ENCODE results near the gene IQCN.

IQCN gene

GRCh38 chr19:18284712-18285360 lies 10.6 kb upstream of the IQCN start:
- H3K4me3 ChIP-seq (ENCODE audit: low read length), result no peak overlapping the region
- H3F3A ChIP-seq (ENCODE audit: control insufficient read depth, insufficient read depth), result peaks cover 13% of the 10 kb centered on the region
- H3K4me1 ChIP-seq (ENCODE audit: control insufficient read depth, low read length), result peaks cover 27% of the 10 kb centered on the region
- H4K20me1 ChIP-seq (ENCODE audit: control insufficient read depth, insufficient read depth, low read depth, low read length), result no peaks in the 10 kb centered on the region
- no peaks in the 10 kb centered on the region for H3K9me2 ChIP-seq (replicated peaks; ENCODE audit: control insufficient read depth, low read length)
- TF ChIP-seq CTCF (IDR thresholded peaks at IDR 0.05; ENCODE audit: low read depth, low read length, poor library complexity, severe bottlenecking) (no peak), EZH2phosphoT487 (IDR thresholded peaks at IDR 0.05; ENCODE audit: borderline replicate concordance, low read length) (no peak)
- H3K27ac ChIP-seq (ENCODE audit: low read depth, low read length), result no peak overlapping the region
- no peak overlapping the region for H3K4me2 ChIP-seq (ENCODE audit: low read length)
- peaks cover 12% of the 10 kb centered on the region for H3K79me2 ChIP-seq (ENCODE audit: control insufficient read depth, low read length)
- H3K36me3 ChIP-seq (ENCODE audit: control insufficient read depth, low read length), result peaks cover 11% of the 10 kb centered on the region
- H3K27me3 ChIP-seq (ENCODE audit: control insufficient read depth, low read length), result no peaks in the 10 kb centered on the region
- no peaks in the 10 kb centered on the region for H3K9me3 ChIP-seq (ENCODE audit: control insufficient read depth, insufficient read depth, low read length)

- Histone ChIP-seq H3F3A (ENCODE audit: control insufficient read depth, insufficient read depth) (peaks cover 11% of the 10 kb centered on the region), H3K9me3 (ENCODE audit: control insufficient read depth, insufficient read depth, low read length) (no peaks in the 10 kb centered on the region)
Observed at GRCh38 chr19:18283338-18283737, 9.1 kb upstream of the IQCN start.

GRCh38 chr19:18282788-18283141 lies 8.5 kb upstream of the IQCN start:
- H3K4me1 ChIP-seq (ENCODE audit: control insufficient read depth, low read length), result peaks cover 34% of the 10 kb centered on the region
- no peaks in the 10 kb centered on the region for H3K9me2 ChIP-seq (replicated peaks; ENCODE audit: control insufficient read depth, low read length)
- no peak for TF ChIP-seq EZH2phosphoT487 (IDR thresholded peaks at IDR 0.05; ENCODE audit: borderline replicate concordance, low read length)
- no peak for TF ChIP-seq CTCF (IDR thresholded peaks at IDR 0.05; ENCODE audit: low read depth, low read length, poor library complexity, severe bottlenecking)

More at GRCh38 chr19:18283338-18283737, 9.1 kb upstream of the IQCN start:
- Histone ChIP-seq H3K9me2 (replicated peaks; ENCODE audit: control insufficient read depth, low read length) (no peaks in the 10 kb centered on the region), H3K36me3 (ENCODE audit: control insufficient read depth, low read length) (peaks cover 24% of the 10 kb centered on the region), H3K79me2 (ENCODE audit: control insufficient read depth, low read length) (peaks cover 27% of the 10 kb centered on the region), H3K4me1 (ENCODE audit: control insufficient read depth, low read length) (peaks cover 29% of the 10 kb centered on the region), H3K4me3 (ENCODE audit: low read length) (no peak overlapping the region), H3K27ac (ENCODE audit: low read depth, low read length) (no peak overlapping the region), H3K27me3 (ENCODE audit: control insufficient read depth, low read length) (no peaks in the 10 kb centered on the region), H4K20me1 (ENCODE audit: control insufficient read depth, insufficient read depth, low read depth, low read length) (peaks cover 10% of the 10 kb centered on the region), H3K4me2 (ENCODE audit: low read length) (no peak overlapping the region)
- TF ChIP-seq CTCF (IDR thresholded peaks at IDR 0.05; ENCODE audit: low read depth, low read length, poor library complexity, severe bottlenecking) (no peak), EZH2phosphoT487 (IDR thresholded peaks at IDR 0.05; ENCODE audit: borderline replicate concordance, low read length) (no peak)

More at GRCh38 chr19:18282788-18283141, 8.5 kb upstream of the IQCN start:
- Histone ChIP-seq H3K4me2 (ENCODE audit: low read length) (peak overlapping the region; percentile 77), H3K36me3 (ENCODE audit: control insufficient read depth, low read length) (peaks cover 30% of the 10 kb centered on the region), H3K27ac (ENCODE audit: low read depth, low read length) (peak overlapping the region; percentile 94), H4K20me1 (ENCODE audit: control insufficient read depth, insufficient read depth, low read depth, low read length) (peaks cover 16% of the 10 kb centered on the region), H3K79me2 (ENCODE audit: control insufficient read depth, low read length) (peaks cover 32% of the 10 kb centered on the region), H3F3A (ENCODE audit: control insufficient read depth, insufficient read depth) (peaks cover 11% of the 10 kb centered on the region), H3K27me3 (ENCODE audit: control insufficient read depth, low read length) (no peaks in the 10 kb centered on the region), H3K9me3 (ENCODE audit: control insufficient read depth, insufficient read depth, low read length) (no peaks in the 10 kb centered on the region), H3K4me3 (ENCODE audit: low read length) (peak overlapping the region; percentile 81)
